Neuron (in vitro differentiated cells): ENCODE measurements around the gene NIBAN1.

Experiments
- H2AFZ ChIP-seq: one replicate; pipeline ENCODE4 v1.6.1; 2013; ENCODE audit warnings: low read depth, mild to moderate bottlenecking, inconsistent platforms, low read length, moderate library complexity
- H3K27me3 ChIP-seq: one replicate; pipeline ENCODE4 v1.6.1; 2013; ENCODE audit warnings: low read length; ENCODE audit not compliant: insufficient read depth
- H3K36me3 ChIP-seq: one replicate; pipeline ENCODE4 v1.6.1; 2013; ENCODE audit warnings: low read length; ENCODE audit not compliant: insufficient read depth
- H3K4me1 ChIP-seq: one replicate; pipeline ENCODE4 v1.6.1; 2013; ENCODE audit warnings: low read length; ENCODE audit not compliant: insufficient read depth
- H3K4me3 ChIP-seq: 2 replicates; pipeline ENCODE4 v1.5.1; 2013; ENCODE audit warnings: mild to moderate bottlenecking, low read length, moderate library complexity
- H3K9me3 ChIP-seq: one replicate; pipeline ENCODE4 v1.6.1; 2013; ENCODE audit warnings: low read length

Gene NIBAN1

GRCh38 chr1:184947497-184948256 lies 26.6 kb downstream of the NIBAN1 start:
- no peaks in the 10 kb centered on the region for H3K36me3 ChIP-seq
- no peak overlapping the region for H3K4me3 ChIP-seq
- no peaks in the 10 kb centered on the region for H3K4me1 ChIP-seq
- H3K9me3 ChIP-seq = no peaks in the 10 kb centered on the region
- no peak overlapping the region for H2AFZ ChIP-seq
- H3K27me3 ChIP-seq = no peaks in the 10 kb centered on the region

- Histone ChIP-seq H3K4me3 (no peak overlapping the region), H3K4me1 (no peaks in the 10 kb centered on the region), H3K9me3 (no peaks in the 10 kb centered on the region), H3K36me3 (no peaks in the 10 kb centered on the region), H2AFZ (no peak overlapping the region), H3K27me3 (no peaks in the 10 kb centered on the region)
Measured at GRCh38 chr1:184945678-184946412, 28.5 kb downstream of the NIBAN1 start.

- no peak overlapping the region for H3K4me3 ChIP-seq
- H3K36me3 ChIP-seq = no peaks in the 10 kb centered on the region
- no peak overlapping the region for H2AFZ ChIP-seq
- H3K27me3 ChIP-seq = no peaks in the 10 kb centered on the region
- H3K9me3 ChIP-seq = no peaks in the 10 kb centered on the region
- no peaks in the 10 kb centered on the region for H3K4me1 ChIP-seq
Measured at GRCh38 chr1:184945029-184945428, 29.3 kb downstream of the NIBAN1 start.

DNA sequence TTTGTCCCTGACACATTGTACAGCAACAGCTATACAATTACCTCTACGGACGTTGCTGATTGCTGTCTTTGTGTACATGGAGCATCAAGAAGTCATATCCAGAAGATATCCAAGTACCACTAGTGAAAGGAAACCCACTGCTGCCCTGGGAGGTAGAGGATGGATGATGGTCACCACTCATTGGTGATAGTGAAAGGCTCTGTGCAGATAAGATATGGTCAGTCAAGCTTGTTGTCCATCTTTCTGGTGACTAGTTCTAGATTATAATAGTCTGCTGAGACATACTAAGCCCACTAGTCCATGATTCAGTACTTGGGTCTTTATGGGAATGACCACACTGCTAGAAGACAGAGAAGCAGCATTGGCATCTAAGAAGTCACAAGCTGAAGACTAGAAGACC lies 30.3 kb downstream of the NIBAN1 start:
- Histone ChIP-seq H3K36me3 (no peaks in the 10 kb centered on the region), H3K4me1 (no peaks in the 10 kb centered on the region)

GRCh38 chr1:184941735-184942134 lies 32.6 kb downstream of the NIBAN1 start:
- H3K4me1 ChIP-seq = no peaks in the 10 kb centered on the region
- no peak overlapping the region for H3K4me3 ChIP-seq
- no peak overlapping the region for H2AFZ ChIP-seq
- H3K27me3 ChIP-seq = no peaks in the 10 kb centered on the region
- no peaks in the 10 kb centered on the region for H3K9me3 ChIP-seq
- H3K36me3 ChIP-seq = no peaks in the 10 kb centered on the region

More for the DNA sequence above, 30.3 kb downstream of the NIBAN1 start:
- no peak overlapping the region for H2AFZ ChIP-seq
- H3K9me3 ChIP-seq = no peaks in the 10 kb centered on the region
- H3K4me3 ChIP-seq = no peak overlapping the region
- no peaks in the 10 kb centered on the region for H3K27me3 ChIP-seq

- Histone ChIP-seq H3K9me3 (no peaks in the 10 kb centered on the region), H3K4me1 (no peaks in the 10 kb centered on the region), H3K36me3 (no peaks in the 10 kb centered on the region), H2AFZ (no peak overlapping the region), H3K27me3 (no peaks in the 10 kb centered on the region), H3K4me3 (no peak overlapping the region)
Measured at GRCh38 chr1:184941410-184941733, 32.9 kb downstream of the NIBAN1 start.

DNA sequence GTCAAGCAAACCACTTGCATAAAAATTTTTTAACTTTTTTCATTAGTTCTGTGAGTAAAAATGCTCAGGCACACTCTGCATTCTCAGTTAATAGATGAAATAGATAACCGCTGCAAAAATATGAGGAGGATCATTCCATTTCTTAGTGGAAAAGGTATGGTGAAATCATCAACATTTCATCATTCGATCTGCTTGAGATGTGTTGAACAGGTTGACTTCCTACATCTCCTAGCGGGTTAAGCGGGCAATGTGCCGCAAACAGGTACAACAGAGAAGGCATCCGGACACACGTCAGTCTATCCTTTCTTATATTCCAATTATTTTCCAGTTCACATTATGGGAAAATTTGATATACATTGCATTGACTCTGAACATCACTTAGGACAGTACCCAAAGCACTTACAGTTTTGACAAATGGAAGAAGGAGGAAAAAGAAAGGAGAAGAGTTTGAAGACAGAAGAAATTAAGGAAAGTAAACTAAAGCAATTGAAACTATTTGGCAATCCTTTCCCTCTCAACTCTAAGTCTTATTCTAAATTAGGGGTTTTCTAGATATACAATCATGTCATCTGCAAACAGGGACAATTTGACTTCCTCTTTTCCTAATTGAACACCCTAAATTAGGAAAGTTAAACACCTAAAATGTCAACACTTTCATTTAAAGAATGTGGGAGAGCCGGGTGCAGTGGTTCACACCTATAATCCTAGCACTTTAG lies 33.5 kb downstream of the NIBAN1 start:
- Histone ChIP-seq H3K4me3 (no peak overlapping the region), H2AFZ (no peak overlapping the region), H3K36me3 (no peaks in the 10 kb centered on the region), H3K9me3 (no peaks in the 10 kb centered on the region), H3K4me1 (no peaks in the 10 kb centered on the region), H3K27me3 (no peaks in the 10 kb centered on the region)

DNA sequence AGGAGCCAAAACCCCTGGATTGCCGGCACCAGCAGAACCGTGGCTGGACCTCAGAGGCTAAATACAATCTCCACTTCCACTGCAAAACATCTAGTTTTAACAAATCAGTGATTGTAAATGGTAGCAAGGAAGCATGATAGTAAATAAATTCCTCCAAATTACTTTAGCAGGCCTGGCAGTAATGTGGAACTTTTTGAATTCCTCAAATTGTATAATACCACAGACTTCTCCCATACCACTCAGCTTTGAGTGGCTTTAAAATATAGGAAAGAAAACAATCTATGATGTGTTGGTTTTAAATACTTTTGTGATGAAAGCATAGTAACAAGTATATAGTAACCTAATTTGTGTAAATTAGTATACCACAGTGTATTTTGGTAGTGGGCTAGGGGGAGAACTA lies 34.1 kb downstream of the NIBAN1 start:
- H3K9me3 ChIP-seq = no peaks in the 10 kb centered on the region
- no peaks in the 10 kb centered on the region for H3K36me3 ChIP-seq
- H2AFZ ChIP-seq = no peak overlapping the region
- no peaks in the 10 kb centered on the region for H3K4me1 ChIP-seq
- no peak overlapping the region for H3K4me3 ChIP-seq
- no peaks in the 10 kb centered on the region for H3K27me3 ChIP-seq

- Histone ChIP-seq H3K4me1 (no peaks in the 10 kb centered on the region), H3K4me3 (no peak overlapping the region), H2AFZ (no peak overlapping the region), H3K9me3 (no peaks in the 10 kb centered on the region), H3K27me3 (no peaks in the 10 kb centered on the region), H3K36me3 (no peaks in the 10 kb centered on the region)
Measured at GRCh38 chr1:184937729-184938128, 36.6 kb downstream of the NIBAN1 start.

- Histone ChIP-seq H3K27me3 (no peaks in the 10 kb centered on the region), H2AFZ (no peak overlapping the region), H3K4me1 (no peaks in the 10 kb centered on the region), H3K9me3 (no peaks in the 10 kb centered on the region), H3K4me3 (no peak overlapping the region), H3K36me3 (no peaks in the 10 kb centered on the region)
Measured at GRCh38 chr1:184935920-184936798, 38.1 kb downstream of the NIBAN1 start.

DNA sequence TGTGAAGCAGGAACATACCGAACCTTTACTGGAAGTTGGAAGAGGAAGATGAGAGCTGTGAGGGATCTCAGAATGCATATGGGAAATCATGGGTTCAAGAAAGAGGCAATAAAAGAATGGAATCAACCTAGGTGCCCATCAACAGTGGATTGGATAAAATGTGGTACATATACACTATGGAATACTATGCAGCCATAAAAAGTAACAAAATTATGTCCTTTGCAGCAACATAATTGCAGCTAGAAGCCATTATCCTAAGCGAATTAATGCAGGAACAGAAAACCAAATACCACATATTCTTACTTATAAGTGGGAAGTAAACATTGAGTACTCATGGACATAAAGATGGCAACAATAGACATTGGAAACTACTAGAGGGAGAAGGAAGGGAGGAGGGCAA lies 40.4 kb downstream of the NIBAN1 start:
- no peaks in the 10 kb centered on the region for H3K9me3 ChIP-seq
- no peaks in the 10 kb centered on the region for H3K27me3 ChIP-seq
- no peak overlapping the region for H3K4me3 ChIP-seq
- H3K36me3 ChIP-seq = no peaks in the 10 kb centered on the region
- no peak overlapping the region for H2AFZ ChIP-seq
- no peaks in the 10 kb centered on the region for H3K4me1 ChIP-seq

DNA sequence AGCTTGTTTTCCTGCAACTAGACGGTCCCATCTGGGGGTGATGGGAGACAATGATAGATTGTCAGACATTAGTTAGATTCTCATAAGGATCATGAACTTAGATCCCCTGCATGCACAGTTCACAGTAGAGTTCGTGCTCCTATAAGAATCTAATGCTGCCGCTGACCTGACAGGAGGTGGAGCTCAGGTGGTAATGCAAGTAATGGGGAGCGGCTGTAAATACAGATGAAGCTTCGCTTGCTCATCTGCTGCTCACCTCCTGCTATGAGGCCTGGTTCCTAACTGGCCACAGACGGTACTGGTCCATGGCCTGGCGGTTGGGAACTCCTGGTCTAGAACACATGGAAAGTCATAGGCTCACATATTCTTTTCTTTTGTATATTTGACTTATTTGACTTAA lies 42.0 kb downstream of the NIBAN1 start:
- Histone ChIP-seq H3K36me3 (no peaks in the 10 kb centered on the region), H3K9me3 (no peaks in the 10 kb centered on the region), H2AFZ (no peak overlapping the region), H3K4me1 (no peaks in the 10 kb centered on the region), H3K4me3 (no peak overlapping the region), H3K27me3 (no peaks in the 10 kb centered on the region)
